Retinal pigment epithelial cell (primary cell): ENCODE data around the gene CCDC127.
A peak's percentile ranks its signal among the peaks of the same experiment; 100 is the strongest.
"Not testable (repeated sequence)": the region's sequence is repeated elsewhere in the genome, so short reads cannot be mapped to it uniquely, and the experiment has no call there.

Experiments used
- DNase-seq: peaks from one replicate; pipeline ENCODE4 v3.0.0-alpha.2; 2010; ENCODE audit warnings: low read depth
- H3K4me3 ChIP-seq: 2 replicates; pipeline ENCODE4 v1.5.1; 2011; ENCODE audit warnings: mild to moderate bottlenecking, low read length, control low read depth, moderate library complexity
- TF ChIP-seq, protein P1 (sequence below): conservative IDR thresholded peaks from 2 replicates; pipeline ENCODE4 v1.5.1; 2011; ENCODE audit warnings: low read depth, low read length, control low read depth, inconsistent platforms

CCDC127 gene, protein sequence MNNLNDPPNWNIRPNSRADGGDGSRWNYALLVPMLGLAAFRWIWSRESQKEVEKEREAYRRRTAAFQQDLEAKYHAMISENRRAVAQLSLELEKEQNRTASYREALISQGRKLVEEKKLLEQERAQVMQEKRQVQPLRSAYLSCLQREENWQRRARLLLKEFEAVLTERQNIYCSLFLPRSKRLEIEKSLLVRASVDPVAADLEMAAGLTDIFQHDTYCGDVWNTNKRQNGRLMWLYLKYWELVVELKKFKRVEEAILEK

DNA sequence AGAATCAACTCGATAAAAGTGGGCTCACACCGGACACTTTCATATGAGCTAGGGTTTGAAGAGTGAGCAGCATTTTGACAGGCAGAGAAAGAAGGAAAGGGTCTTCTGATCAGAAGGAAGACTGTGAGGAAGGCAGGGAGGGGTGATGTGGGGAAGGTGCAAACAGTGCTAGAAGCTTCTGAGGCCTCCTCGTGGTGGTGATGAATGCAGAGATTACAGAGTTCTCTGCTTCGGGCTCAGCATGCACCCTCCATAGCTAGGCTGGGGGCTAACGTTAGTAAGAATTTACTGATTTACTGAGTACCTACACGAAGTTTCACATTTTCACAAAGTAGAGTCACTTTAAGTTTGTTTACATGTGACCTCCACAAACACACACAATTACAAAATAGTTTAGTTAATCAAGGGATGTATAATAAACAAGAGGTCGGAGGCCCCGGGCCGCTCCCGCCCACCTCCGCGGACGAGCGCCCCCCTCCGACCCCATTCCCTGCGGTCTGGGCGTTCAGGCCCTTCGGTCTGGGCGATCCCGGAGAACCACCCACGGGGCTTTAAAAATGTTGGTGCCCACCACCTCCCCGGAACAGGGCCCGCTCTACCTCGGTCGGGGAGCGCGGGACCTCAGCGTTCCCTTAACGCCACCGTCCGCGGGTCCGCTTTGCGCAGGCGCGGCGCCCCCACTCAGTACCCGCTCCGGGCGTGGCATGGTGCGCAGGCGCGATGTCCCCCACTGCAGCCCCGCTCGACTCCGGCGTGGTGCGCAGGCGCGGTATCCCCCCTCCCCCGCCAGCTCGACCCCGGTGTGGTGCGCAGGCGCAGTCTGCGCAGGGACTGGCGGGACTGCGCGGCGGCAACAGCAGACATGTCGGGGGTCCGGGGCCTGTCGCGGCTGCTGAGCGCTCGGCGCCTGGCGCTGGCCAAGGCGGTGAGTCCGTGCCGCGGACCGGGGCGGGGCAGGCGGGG is at the start of gene CCDC127, which contains the start of gene SDHA:
Gene CCDC127, minus strand, starts transcription at position 660 of the 963 bp plus-strand sequence. CDS start 1,304 bp downstream, outside the sequence.
Gene SDHA, plus strand, starts transcription at position 827 of the 963 bp plus-strand sequence. Its CDS starts 36 bp downstream, at position 863.
- peak; percentile 58 for DNase-seq
- TF ChIP-seq, protein P1, sequence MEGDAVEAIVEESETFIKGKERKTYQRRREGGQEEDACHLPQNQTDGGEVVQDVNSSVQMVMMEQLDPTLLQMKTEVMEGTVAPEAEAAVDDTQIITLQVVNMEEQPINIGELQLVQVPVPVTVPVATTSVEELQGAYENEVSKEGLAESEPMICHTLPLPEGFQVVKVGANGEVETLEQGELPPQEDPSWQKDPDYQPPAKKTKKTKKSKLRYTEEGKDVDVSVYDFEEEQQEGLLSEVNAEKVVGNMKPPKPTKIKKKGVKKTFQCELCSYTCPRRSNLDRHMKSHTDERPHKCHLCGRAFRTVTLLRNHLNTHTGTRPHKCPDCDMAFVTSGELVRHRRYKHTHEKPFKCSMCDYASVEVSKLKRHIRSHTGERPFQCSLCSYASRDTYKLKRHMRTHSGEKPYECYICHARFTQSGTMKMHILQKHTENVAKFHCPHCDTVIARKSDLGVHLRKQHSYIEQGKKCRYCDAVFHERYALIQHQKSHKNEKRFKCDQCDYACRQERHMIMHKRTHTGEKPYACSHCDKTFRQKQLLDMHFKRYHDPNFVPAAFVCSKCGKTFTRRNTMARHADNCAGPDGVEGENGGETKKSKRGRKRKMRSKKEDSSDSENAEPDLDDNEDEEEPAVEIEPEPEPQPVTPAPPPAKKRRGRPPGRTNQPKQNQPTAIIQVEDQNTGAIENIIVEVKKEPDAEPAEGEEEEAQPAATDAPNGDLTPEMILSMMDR: peak; percentile 46
- peak within 1 kb of the TSS; percentile 90 for H3K4me3 ChIP-seq

DNA sequence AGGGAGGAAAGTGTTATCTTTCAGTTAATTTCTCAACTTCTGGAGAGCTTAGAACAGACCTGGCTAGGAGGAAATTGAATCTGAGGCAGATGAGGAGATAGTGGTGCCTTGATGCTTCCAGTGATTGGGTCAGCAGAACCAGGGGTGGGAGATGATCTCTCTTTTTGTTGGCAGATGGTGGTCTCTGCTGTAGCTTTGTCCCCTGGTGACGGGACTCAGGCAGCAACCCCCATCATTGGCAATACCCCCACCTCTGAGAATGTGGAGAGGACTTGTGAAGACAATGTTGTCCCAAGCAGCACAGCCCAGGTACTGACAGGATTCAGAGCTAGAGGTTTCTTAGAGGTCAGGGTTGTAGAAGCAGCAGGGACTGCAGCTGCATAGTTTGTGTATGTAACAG is 49.8 kb upstream of the CCDC127 start:
- TF ChIP-seq, protein P1: no peak
- H3K4me3 ChIP-seq: no peak overlapping the region
- DNase-seq: no peak

DNA sequence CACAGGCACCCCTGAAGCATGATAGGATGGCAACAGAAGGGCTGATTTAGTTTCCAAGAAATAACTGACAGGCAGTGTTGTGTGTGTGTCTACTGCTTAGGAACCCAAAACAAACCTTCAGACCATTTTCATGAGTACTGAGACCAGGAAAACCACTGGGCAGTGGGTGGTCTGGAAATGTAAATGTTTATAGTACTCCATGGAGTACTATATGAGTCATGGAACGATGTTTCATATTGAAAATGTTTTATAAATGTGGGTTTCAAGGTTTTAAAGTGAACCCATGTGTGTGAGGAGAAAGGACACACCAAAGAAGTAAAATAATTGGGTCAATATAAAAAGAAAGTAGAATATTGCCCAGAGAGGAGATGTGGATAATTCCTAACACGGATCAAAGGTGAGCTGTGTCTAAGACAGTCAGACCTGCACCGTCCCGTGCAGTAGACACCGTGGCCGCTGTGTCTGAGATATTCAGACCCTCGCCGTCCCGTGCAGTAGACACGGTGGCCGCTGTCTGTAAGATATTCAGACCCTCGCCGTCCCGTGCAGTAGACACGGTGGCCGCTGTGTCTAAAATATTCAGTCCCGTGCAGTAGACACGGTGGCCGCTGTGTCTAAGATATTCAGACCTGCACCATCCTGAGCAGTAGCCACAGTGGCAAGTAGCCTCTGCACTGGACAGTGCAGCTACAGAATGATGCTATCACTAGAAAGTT is 48.5 kb upstream of the CCDC127 start:
- DNase-seq, H3K4me3 ChIP-seq: not testable (repeated sequence)

DNA sequence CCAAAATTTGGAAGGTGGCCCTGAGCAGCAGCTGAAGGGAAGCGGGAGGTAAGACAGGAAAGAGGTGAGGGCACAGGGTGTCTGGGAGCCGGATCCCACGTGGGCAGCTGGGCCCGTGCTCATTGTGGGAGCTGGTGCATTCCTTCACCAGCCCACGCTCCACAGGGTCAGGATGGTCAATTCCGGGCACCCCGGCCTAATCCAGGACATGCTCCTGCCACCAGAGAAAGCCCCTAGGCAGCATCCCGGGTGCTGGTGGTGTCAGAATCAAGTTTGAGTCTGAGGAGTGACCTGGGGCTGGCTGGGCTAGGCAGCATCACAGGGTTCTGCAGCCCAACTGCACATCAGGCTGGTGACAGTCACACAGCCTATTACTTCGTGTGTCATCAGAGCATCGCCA is 46.4 kb upstream of the CCDC127 start:
- TF ChIP-seq, protein P1: no peak
- DNase-seq: no peak
- no peak overlapping the region for H3K4me3 ChIP-seq

DNA sequence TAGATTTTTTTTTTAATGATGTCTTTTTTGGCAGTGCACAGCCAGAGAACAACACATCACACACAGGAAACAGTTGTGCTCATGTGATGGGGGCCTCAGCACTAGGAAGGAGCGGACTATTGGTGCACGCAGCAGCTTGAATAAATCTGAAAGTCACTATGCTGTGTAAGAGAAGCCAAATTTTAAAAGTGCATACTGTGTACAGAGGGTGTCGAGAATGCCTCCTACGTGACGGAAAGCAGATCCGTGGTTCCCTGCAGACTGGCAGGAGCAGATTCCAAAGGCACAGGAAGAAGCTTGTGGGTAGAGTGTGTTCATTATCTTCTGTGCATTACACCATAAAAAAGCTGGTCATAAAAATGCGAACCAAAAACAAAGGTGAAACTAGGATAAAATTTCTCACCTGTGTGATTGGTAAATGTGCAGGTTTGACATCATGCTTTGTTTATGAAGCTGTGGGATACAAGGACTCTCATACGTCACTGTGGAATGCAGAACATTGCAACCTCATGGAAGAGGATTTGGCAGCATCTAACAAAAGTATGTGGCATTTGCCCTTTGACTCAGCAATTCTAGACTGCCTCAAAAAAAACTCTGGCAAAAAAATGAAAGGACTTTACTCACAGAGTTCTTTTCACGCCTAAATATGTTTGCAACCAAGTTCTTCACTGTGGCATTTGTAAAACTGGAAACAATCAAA is 45.5 kb upstream of the CCDC127 start:
- H3K4me3 ChIP-seq: not testable (repeated sequence)
- DNase-seq: peak; percentile 92

DNA sequence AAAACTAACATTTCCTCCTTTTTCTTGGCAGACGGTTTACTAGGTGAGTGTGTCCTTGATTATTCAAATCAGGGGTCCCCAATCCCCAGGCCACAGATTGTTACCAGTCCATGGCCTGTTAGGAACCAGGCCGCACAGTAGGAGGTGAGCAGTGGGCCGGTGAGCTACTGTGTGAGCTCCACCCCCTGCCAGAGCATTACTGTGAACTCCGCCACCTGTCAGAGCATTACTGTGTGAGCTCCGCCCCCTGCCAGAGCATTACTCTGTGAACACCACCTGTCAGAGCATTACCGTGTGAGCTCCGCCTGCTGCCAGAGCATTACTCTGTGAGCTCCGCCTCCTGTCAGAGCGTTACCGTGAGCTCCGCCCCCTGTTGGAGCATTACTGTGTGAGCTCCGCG is 39.2 kb upstream of the CCDC127 start:
- TF ChIP-seq, protein P1: no peak
- DNase-seq: no peak
- H3K4me3 ChIP-seq: no peak overlapping the region

DNA sequence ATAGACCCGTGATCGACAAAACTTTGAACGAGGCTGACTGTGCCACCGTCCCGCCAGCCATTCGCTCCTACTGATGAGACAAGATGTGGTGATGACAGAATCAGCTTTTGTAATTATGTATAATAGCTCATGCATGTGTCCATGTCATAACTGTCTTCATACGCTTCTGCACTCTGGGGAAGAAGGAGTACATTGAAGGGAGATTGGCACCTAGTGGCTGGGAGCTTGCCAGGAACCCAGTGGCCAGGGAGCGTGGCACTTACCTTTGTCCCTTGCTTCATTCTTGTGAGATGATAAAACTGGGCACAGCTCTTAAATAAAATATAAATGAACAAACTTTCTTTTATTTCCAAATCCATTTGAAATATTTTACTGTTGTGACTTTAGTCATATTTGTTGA is 38.4 kb upstream of the CCDC127 start:
- H3K4me3 ChIP-seq, DNase-seq: not testable (repeated sequence)

DNA sequence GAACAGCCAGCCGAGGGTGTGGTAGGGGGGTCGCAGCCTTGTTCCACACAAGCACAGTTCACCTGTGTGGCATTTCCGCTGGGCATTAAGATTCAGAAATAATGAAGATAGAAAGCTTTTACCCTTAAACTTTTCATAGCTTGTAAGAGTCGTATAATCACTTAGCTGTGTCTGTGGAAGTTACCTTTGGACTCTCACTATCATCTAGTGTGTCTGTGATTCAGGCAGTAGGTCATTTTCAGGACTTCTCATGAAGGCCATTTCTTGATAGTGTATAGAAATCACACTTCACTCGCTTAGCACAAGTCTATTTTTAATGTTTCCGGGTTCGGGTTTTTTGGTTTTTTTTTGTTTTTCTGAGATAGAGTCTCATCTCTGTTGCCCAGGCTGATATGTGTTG is 37.2 kb upstream of the CCDC127 start:
- H3K4me3 ChIP-seq, DNase-seq: not testable (repeated sequence)

DNA sequence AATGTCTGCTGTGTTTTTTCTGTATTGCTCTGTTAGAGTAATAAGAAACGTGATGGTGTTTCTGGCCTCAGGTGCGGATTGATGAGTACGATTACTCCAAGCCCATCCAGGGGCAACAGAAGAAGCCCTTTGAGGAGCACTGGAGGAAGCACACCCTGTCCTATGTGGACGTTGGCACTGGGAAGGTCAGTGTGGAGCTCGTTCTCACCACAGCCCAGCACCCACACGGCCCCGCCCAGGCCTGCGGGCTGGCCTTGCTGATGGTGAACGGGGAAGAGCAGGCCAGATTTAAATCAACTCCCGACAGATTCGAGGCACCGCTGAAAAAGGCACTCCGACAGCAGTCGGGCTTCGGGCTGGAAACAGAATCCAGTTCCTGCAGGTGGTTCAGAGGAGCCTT is 36.4 kb upstream of the CCDC127 start:
- H3K4me3 ChIP-seq, DNase-seq: not testable (repeated sequence)
